NB4 (cell line): Measurements from ENCODE around the gene TBC1D21.

Source experiments
- DNase-seq: peaks from one replicate; pipeline ENCODE4 v3.0.0; 2010; ENCODE audit warnings: low read depth
- H3K4me3 ChIP-seq: one replicate; pipeline ENCODE4 v1.5.1; 2011; ENCODE audit warnings: mild to moderate bottlenecking, low read depth, low read length, moderate library complexity
- CTCF ChIP-seq: IDR thresholded peaks from one replicate; pipeline ENCODE4 v1.5.1; 2012; ENCODE audit warnings: low read depth, low read length
- MAX ChIP-seq: IDR thresholded peaks from 2 replicates; pipeline ENCODE4 v1.6.1; 2011; ENCODE audit warnings: low read depth, low read length
- MYC ChIP-seq: IDR thresholded peaks from 2 replicates; pipeline ENCODE4 v1.6.1; 2011; ENCODE audit warnings: low read depth, low read length
- POLR2A ChIP-seq: IDR thresholded peaks from 2 replicates; pipeline ENCODE4 v1.6.1; 2011; ENCODE audit warnings: mild to moderate bottlenecking; ENCODE audit not compliant: insufficient read length; ENCODE audit errors: extremely low read depth

Gene TBC1D21

GRCh38 chr15:73927003-73927475 lies 53.7 kb downstream of the TBC1D21 start:
- TF ChIP-seq CTCF, result no peak
- TF ChIP-seq MYC, result no peak
- TF ChIP-seq MAX, result no peak
- no peak for TF ChIP-seq POLR2A
- peak; percentile 57 for DNase-seq
- no peak overlapping the region for H3K4me3 ChIP-seq

- DNase-seq, result peak; percentile 70
- TF ChIP-seq POLR2A (no peak), CTCF (peak; percentile 57)
- H3K4me3 ChIP-seq, result peak overlapping the region; percentile 28
Observed at GRCh38 chr15:73927476-73928240, 54.3 kb downstream of the TBC1D21 start.

- TF ChIP-seq MYC, result no peak
- no peak for TF ChIP-seq MAX
- no peak for TF ChIP-seq POLR2A
- TF ChIP-seq CTCF, result no peak
- no peak for DNase-seq
- H3K4me3 ChIP-seq, result peak overlapping the region; percentile 28
Observed at GRCh38 chr15:73928241-73928579, 54.8 kb downstream of the TBC1D21 start.

- H3K4me3 ChIP-seq, result no peak overlapping the region
- no peak for DNase-seq
- TF ChIP-seq MYC (no peak), CTCF (no peak), MAX (no peak), POLR2A (no peak)
Observed at GRCh38 chr15:73928971-73929627, 55.7 kb downstream of the TBC1D21 start.

- H3K4me3 ChIP-seq, result no peak overlapping the region
Observed at GRCh38 chr15:73930371-73930770, 57.0 kb downstream of the TBC1D21 start.

More at GRCh38 chr15:73930371-73930770, 57.0 kb downstream of the TBC1D21 start:
- no peak for DNase-seq
- TF ChIP-seq MAX (no peak), POLR2A (no peak), MYC (no peak), CTCF (no peak)
